ENCODE results near the gene FOXJ1.
A peak's percentile ranks its signal among the peaks of the same experiment; 100 is the strongest.
"Not testable (repeated sequence)": the region's sequence is repeated elsewhere in the genome, so short reads cannot be mapped to it uniquely, and the experiment has no call there.

Gene FOXJ1

GRCh38 chr17:76141212-76142038, at the start of gene FOXJ1:
TSS of gene FOXJ1 (minus strand) at chr17:76141245. CDS start at chr17:76140395, 850 bp downstream.
- peak; percentile 76 for DNase-seq

GRCh38 chr17:76189741-76190140, 48.7 kb upstream of the FOXJ1 start:
- DNase-seq: no peak

GRCh38 chr17:76189247-76189646, 48.2 kb upstream of the FOXJ1 start:
- no peak for DNase-seq

GRCh38 chr17:76188213-76189016, 47.4 kb upstream of the FOXJ1 start:
- DNase-seq: no peak

GRCh38 chr17:76186774-76187173, 45.7 kb upstream of the FOXJ1 start:
- not testable (repeated sequence) for DNase-seq

GRCh38 chr17:76184290-76184689, 43.2 kb upstream of the FOXJ1 start:
- DNase-seq: no peak

- peak; percentile 86 for DNase-seq
Measured at GRCh38 chr17:76182016-76182764, 41.1 kb upstream of the FOXJ1 start.

GRCh38 chr17:76179496-76180467, 38.7 kb upstream of the FOXJ1 start:
- DNase-seq: peak; percentile 32

- no peak for DNase-seq
Measured at GRCh38 chr17:76178124-76178523, 37.1 kb upstream of the FOXJ1 start.

- no peak for DNase-seq
Measured at GRCh38 chr17:76176701-76177574, 35.9 kb upstream of the FOXJ1 start.

GRCh38 chr17:76174037-76174436, 33.0 kb upstream of the FOXJ1 start:
- no peak for DNase-seq

GRCh38 chr17:76173474-76173873, 32.4 kb upstream of the FOXJ1 start:
- no peak for DNase-seq

GRCh38 chr17:76171706-76172105, 30.7 kb upstream of the FOXJ1 start:
- no peak for DNase-seq

GRCh38 chr17:76170114-76170513, 29.1 kb upstream of the FOXJ1 start:
- DNase-seq: no peak

GRCh38 chr17:76166906-76167305, 25.9 kb upstream of the FOXJ1 start:
- no peak for DNase-seq

- DNase-seq: no peak
Measured at GRCh38 chr17:76166168-76166567, 25.1 kb upstream of the FOXJ1 start.

- no peak for DNase-seq
Measured at GRCh38 chr17:76164331-76164730, 23.3 kb upstream of the FOXJ1 start.

- no peak for DNase-seq
Measured at GRCh38 chr17:76163919-76164318, 22.9 kb upstream of the FOXJ1 start.

GRCh38 chr17:76161619-76162266, 20.7 kb upstream of the FOXJ1 start:
- DNase-seq: no peak

- DNase-seq: no peak
Measured at GRCh38 chr17:76160896-76161528, 20.0 kb upstream of the FOXJ1 start.

Data from fibroblast of skin of right biceps (primary cell).